ENCODE data around the gene BRF1.

BRF1 gene

DNA sequence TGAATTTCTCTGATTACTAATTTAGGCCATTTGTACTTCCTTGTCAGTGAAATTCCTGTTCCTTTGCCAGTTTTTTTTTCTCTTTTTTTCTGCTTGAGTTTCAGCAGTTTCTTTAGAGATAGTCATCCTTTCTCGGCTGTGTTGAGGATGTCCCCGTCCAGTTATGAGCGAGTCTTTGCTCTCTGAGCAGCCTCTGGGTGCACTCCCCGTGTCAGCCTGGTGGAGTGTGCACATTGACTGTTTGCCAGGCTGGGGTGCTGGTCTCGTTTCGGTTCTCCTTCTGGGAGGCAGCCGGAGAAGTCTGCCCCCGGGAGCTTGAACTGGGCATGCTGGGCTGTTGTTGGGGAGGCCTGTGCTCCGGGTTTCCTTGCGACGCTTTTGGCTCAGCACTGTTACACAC, 16.7 kb upstream of the BRF1 start:
- no peak for TF ChIP-seq Cebpa-rat (IDR thresholded peaks at IDR 0.05)
- peak overlapping the region; percentile 94 for H3K4me2 ChIP-seq
- peaks cover 71% of the 10 kb centered on the region for H4K20me1 ChIP-seq
- H3K27ac ChIP-seq, result no peak overlapping the region
- H3K9me3 ChIP-seq, result no peaks in the 10 kb centered on the region
- no peaks in the 10 kb centered on the region for H3K27me3 ChIP-seq
- 0 out of 2 replicates have a peak overlapping the region, but pooled peaks have one; percentile 17 for H3K9ac ChIP-seq
- no peak overlapping the region for H3K4me3 ChIP-seq
- peaks cover 50% of the 10 kb centered on the region for H3K4me1 ChIP-seq
- H3K36me3 ChIP-seq, result 0 out of 2 replicates have a peak, but pooled peaks cover 6% of the 10 kb centered on the region

DNA sequence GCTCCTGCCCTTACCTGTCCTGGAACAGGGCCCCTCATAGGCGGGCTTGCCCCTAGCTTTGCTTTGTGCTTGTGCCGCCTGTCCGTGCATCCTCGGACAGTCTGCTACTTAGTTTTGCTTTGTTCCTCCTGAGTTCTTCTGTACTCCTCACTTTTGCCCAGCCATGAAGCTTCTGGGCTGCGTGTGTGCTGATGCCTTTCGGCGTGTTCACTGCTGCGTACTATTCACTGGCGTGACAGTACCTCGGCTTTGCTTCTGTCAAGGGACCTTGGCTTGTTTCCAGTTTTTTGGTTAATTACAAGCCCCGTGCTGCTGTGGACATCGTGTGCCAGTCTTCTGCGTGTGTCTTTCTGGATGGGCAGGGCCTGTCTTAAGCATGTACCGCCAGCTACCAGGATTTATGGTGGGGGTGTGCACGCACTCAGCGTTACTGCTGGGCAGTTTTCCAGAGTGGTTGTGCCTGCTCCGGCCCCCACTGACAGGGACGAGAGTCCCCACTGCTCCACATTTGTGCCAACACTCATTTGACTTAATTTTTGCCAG, 16.2 kb upstream of the BRF1 start:
- no peak overlapping the region for H3K9ac ChIP-seq
- H3K4me3 ChIP-seq, result no peak overlapping the region
- H3K9me3 ChIP-seq, result no peaks in the 10 kb centered on the region
- H3K4me1 ChIP-seq, result peaks cover 51% of the 10 kb centered on the region
- H4K20me1 ChIP-seq, result peaks cover 66% of the 10 kb centered on the region
- TF ChIP-seq Cebpa-rat (IDR thresholded peaks at IDR 0.05), result no peak
- 0 out of 2 replicates have a peak, but pooled peaks cover 3% of the 10 kb centered on the region for H3K36me3 ChIP-seq
- H3K4me2 ChIP-seq, result peak overlapping the region; percentile 94
- H3K27ac ChIP-seq, result no peak overlapping the region
- no peaks in the 10 kb centered on the region for H3K27me3 ChIP-seq

DNA sequence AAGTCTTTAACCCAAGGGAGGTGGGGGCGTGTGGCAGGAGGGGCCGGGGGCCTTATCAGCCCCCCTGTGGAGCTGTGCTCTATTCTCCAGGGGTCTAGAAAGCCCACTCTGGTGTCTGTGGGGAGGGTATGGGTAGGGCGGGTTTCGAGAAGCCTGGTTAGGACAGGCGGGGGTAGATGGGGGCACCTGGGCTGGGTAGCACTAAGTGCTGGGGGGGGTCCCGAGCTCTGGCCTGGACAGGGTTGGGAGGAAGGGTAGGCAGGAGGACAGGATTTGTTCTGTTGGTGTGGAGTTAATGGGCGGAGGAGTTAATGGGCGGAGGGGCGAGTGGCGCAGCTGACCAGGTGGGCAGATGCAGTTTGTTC, 15.8 kb upstream of the BRF1 start:
- Histone ChIP-seq H3K27ac (no peak overlapping the region), H3K36me3 (no peaks in the 10 kb centered on the region), H3K27me3 (no peaks in the 10 kb centered on the region), H3K4me1 (peaks cover 56% of the 10 kb centered on the region), H3K4me2 (peak overlapping the region; percentile 94), H4K20me1 (peaks cover 63% of the 10 kb centered on the region), H3K9me3 (no peaks in the 10 kb centered on the region), H3K4me3 (peak overlapping the region; percentile 86), H3K9ac (no peak overlapping the region)
- no peak for TF ChIP-seq Cebpa-rat (IDR thresholded peaks at IDR 0.05)

DNA sequence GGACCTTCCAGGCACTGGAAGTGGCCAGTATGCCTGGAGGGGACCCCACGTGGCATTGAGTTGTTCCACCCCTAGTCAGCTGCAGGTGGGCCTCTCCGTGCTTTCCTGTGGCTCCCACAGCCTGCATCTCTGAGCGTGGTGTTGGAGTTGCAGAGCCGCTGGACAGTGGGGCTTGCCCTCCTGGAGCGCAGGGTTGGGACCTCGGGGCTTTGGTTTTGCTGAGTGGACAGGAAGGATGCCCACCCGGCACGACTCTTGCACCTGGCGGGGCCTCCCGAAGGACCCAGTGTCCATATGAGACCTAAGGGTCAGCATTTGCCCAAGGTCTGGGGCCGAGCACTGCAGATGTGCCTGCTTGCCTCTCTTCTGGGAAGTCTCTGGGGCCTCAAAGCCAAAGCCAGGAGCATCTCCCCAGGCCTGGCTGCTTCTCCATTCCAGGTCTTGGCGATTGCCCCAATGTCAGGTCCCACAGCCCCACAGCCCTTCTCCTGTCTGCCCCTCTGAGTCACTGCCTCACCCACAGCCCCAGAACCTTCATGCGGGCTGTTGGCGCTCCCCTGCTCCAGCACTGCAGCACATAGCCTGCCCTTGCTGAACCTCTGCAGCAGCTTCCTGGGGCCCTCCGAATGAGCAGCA, 15.3 kb upstream of the BRF1 start:
- H3K4me1 ChIP-seq, result peaks cover 58% of the 10 kb centered on the region
- no peaks in the 10 kb centered on the region for H3K36me3 ChIP-seq
- no peaks in the 10 kb centered on the region for H3K27me3 ChIP-seq
- H3K4me3 ChIP-seq, result peak overlapping the region; percentile 86
- no peak overlapping the region for H3K27ac ChIP-seq
- peak overlapping the region; percentile 94 for H3K4me2 ChIP-seq
- no peaks in the 10 kb centered on the region for H3K9me3 ChIP-seq
- H3K9ac ChIP-seq, result peak overlapping the region; percentile 77; the same call in 1 of the 2 replicates
- H4K20me1 ChIP-seq, result peaks cover 58% of the 10 kb centered on the region
- no peak for TF ChIP-seq Cebpa-rat (IDR thresholded peaks at IDR 0.05)

DNA sequence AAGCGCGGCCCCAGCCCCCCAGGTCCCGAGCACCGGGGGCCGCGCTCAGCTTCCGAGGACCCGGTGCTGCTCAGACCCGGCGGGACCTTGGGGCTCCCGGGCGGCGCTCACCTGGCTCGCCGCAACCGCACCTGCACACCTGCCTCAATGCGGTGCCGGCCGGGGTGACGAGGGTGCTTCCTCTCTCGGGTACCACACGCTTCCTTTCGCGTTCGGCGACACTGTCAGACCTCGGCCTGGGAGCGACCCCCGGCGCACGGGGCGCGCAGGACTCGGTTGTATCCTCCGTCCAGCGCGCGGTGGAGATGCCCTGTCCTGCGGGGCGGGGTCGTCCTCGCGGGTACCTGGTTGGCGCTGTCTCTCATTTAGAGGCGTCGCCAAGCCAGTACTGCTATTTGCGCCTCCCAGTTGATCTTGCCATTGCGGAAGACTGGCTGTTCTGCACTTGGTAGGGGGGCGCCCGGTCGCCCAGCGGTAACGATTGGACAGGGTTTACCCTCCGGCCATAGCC, 14.5 kb upstream of the BRF1 start:
- H3K27me3 ChIP-seq, result no peaks in the 10 kb centered on the region
- peak overlapping the region; percentile 75; the same call in 1 of the 2 replicates for H3K27ac ChIP-seq
- H3K36me3 ChIP-seq, result no peaks in the 10 kb centered on the region
- H4K20me1 ChIP-seq, result peaks cover 50% of the 10 kb centered on the region
- peaks cover 58% of the 10 kb centered on the region for H3K4me1 ChIP-seq
- H3K9ac ChIP-seq, result peak overlapping the region; percentile 77
- no peak for TF ChIP-seq Cebpa-rat (IDR thresholded peaks at IDR 0.05)
- peak overlapping the region; percentile 94 for H3K4me2 ChIP-seq
- peak overlapping the region; percentile 86 for H3K4me3 ChIP-seq
- H3K9me3 ChIP-seq, result no peaks in the 10 kb centered on the region

DNA sequence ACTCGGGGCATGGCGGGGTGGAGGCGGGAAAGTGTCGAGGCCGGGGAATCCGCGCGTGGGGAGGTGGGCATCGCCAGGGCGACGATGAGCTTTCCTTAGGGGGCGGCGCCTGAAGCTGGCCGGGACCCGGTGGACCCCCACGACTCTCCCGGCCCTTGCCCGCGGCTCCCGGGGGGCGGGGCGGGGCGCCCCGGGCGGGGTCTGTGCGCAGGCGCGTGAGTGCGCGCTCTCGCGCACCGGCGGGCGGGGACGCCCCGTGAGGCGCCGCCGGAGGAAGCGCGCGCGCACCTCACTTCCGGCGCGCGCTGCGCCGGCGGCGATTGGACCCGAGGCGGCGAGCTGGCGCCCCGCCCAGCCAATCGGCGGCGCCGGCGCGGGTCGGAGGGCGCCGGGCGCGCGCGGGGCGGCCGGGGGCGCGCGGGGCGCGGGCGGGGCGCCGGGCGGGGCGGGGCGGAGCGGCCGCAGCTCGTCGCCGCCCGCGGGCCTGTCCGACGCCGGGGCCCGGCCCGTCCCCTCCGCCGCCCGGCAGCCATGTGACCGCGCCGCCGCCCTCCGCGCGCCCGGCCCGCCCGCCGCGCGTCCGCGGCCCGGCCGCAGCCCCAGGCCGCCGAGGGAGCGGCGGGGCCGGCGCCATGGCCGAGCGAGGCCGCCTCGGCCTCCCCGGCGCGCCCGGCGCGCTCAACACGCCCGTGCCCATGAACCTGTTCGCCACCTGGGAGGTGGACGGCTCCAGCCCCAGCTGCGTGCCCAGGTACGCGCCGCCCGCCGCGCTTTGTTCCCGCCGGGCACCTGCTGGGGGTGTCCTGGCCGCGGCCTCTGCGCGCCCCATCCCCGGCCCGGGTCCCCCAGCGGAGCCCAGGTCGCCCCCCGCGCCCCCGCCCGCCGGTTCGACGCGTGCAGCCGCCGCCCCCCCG, 13.7 kb upstream of the BRF1 start, which contains the start of gene PACS2:
TSS of gene PACS2 (plus strand) at position 462 of the 914 bp plus-strand sequence. CDS start at position 633, 171 bp downstream.
- peak within 1 kb of the TSS; percentile 77 for H3K9ac ChIP-seq
- H3K4me3 ChIP-seq, result peak within 1 kb of the TSS; percentile 86
- no peaks in the 10 kb centered on the region for H3K9me3 ChIP-seq
- H3K4me1 ChIP-seq, result peaks cover 58% of the 10 kb centered on the region
- H3K27ac ChIP-seq, result peak within 1 kb of the TSS; percentile 75
- H4K20me1 ChIP-seq, result peaks cover 43% of the 10 kb centered on the region
- peak within 1 kb of the TSS; percentile 97 for H3K4me2 ChIP-seq
- TF ChIP-seq Cebpa-rat (IDR thresholded peaks at IDR 0.05), result no peak
- no peaks in the 10 kb centered on the region for H3K27me3 ChIP-seq
- H3K36me3 ChIP-seq, result no peaks in the 10 kb centered on the region

DNA sequence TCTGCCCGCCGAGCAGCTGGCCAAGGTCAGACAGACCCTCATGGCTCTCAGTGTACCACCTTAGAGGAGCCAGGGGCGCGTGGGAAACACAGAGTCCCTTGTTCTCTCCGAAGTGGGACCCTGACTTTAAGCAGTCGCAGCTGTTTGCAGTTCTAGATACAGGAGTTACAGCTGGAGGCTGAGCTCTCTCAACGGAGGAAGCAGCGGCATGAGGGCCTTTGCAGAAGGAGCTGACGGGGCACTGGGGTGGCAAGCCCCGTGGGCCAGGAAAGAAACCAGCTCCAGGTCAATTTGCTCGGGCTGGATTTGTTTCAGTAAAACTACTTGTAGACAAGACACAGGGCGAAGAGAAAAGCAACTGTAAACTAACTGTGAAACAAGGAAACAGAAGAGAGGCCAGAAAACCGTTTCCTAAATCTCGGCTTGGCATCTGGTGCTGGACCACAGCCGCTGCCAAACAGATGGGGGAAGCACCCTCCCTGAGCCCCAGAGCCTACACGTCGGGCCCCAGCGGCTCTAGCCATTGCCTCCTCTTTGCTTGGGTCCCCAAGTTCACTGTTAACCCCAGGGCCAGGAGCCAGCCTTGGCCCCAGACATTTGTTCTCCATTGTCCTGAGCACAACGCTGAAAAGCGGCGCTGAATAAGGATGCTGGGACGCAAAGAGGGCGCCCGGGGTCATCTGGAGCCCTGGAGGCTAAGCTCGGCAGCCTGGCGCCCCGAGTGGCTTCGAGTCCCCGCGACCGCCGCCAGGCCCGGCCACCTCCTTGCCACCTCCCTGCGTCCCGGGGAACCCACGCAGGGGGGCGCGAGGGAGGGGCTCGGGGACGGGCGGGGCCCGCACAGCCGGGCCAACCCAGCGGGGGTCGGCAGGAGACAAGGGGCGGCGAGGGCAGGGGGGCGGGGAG, 12.8 kb upstream of the BRF1 start:
- H4K20me1 ChIP-seq, result peaks cover 34% of the 10 kb centered on the region
- H3K4me2 ChIP-seq, result peak overlapping the region; percentile 97
- no peaks in the 10 kb centered on the region for H3K9me3 ChIP-seq
- TF ChIP-seq Cebpa-rat (IDR thresholded peaks at IDR 0.05), result no peak
- no peaks in the 10 kb centered on the region for H3K36me3 ChIP-seq
- H3K27ac ChIP-seq, result peak overlapping the region; percentile 75
- peak overlapping the region; percentile 86 for H3K4me3 ChIP-seq
- H3K4me1 ChIP-seq, result peaks cover 58% of the 10 kb centered on the region
- no peaks in the 10 kb centered on the region for H3K27me3 ChIP-seq
- peak overlapping the region; percentile 76 for H3K9ac ChIP-seq

DNA sequence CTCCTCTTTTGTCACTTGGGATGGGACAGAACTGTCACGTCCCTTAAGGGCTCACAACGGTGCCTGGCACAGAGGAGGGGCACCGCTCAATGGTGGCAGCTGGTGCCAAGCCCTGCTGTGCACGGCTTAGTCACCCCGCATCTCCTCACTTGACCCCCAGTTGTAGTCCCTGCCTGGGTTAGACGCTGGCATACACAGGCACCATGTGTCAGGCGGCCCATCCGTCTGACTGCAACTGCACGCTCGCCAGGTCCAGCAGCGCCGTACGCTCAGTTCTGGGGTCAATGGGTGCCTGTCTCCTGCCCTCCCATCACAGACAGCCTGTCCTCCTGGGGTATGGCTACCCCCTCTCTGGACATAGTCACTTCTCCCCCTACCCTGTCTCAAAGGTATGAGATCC, 12.2 kb upstream of the BRF1 start:
- no peak for TF ChIP-seq Cebpa-rat (IDR thresholded peaks at IDR 0.05)
- peak overlapping the region; percentile 76 for H3K9ac ChIP-seq
- peak overlapping the region; percentile 75 for H3K27ac ChIP-seq
- H3K4me3 ChIP-seq, result no peak overlapping the region
- H3K4me1 ChIP-seq, result peaks cover 54% of the 10 kb centered on the region
- H3K27me3 ChIP-seq, result no peaks in the 10 kb centered on the region
- peaks cover 29% of the 10 kb centered on the region for H4K20me1 ChIP-seq
- H3K9me3 ChIP-seq, result no peaks in the 10 kb centered on the region
- H3K36me3 ChIP-seq, result no peaks in the 10 kb centered on the region
- peak overlapping the region; percentile 97 for H3K4me2 ChIP-seq

DNA sequence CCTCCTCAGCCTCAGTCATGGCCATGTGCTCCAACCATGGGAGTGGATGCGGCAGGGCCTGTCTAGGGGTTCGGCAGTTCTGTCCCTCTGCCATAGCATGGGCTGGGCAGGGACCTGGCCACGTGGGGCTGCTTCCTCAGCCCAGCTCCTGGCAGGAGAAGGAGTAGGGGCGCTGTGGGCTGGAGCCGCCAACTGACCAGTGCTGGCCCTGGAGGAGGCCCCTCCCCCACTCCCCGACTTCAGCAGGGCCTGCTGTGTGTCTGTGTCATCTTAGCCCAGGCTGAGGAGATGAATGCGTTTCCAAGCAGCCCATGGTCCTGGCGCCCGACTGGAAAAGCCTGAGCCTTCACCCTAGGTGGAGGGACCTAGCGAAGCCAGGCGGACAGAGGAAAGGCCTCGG, 11.0 kb upstream of the BRF1 start:
- no peak for TF ChIP-seq Cebpa-rat (IDR thresholded peaks at IDR 0.05)
- H3K4me2 ChIP-seq, result peak overlapping the region; percentile 97; the same call in 1 of the 2 replicates

More for the DNA sequence above, 11.0 kb upstream of the BRF1 start:
- Histone ChIP-seq H3K4me1 (peaks cover 43% of the 10 kb centered on the region), H3K36me3 (peaks cover 6% of the 10 kb centered on the region; the same call in 1 of the 2 replicates), H3K27ac (peak overlapping the region; percentile 75), H4K20me1 (peaks cover 17% of the 10 kb centered on the region), H3K9me3 (no peaks in the 10 kb centered on the region), H3K4me3 (no peak overlapping the region), H3K9ac (no peak overlapping the region), H3K27me3 (no peaks in the 10 kb centered on the region)

Measured in BLaER1 (cell line).